H1 (cell line): Measurements from ENCODE around the gene RMND5A. TPM values are rescaled to one million over a fixed set of nuclear protein-coding genes. Genes with fewer than 3 reads are reported as not detected.

Experiments used
- CTCF ChIA-PET: fragments of 300-600 bp; sonication (Branson Sonifier 250); formaldehyde crosslinking; loops from one replicate; lab custom pipeline; 2021; ENCODE audit not compliant: partially characterized antibody; lab: Charles Lee
- POLR2A ChIA-PET: fragments of 300-600 bp; sonication (Branson Sonifier 250); formaldehyde crosslinking; loops from one replicate; lab custom pipeline; 2021; ENCODE audit warnings: inconsistent platforms; ENCODE audit not compliant: partially characterized antibody; lab: Charles Lee
- DNase-seq, 2 experiments: peaks; one replicate each; pipeline versions ENCODE4 v3.0.0 to v3.0.0-alpha.2; 2010 to 2022; ENCODE audit warnings: low spot score in 2 of 2, low read depth in 1 of 2, mixed read lengths in 1 of 2
- FAIRE-seq: peaks from 2 replicates; lab custom pipeline; 2011; peaks lifted over from hg19 to GRCh38; lab: Jason Lieb, UNC
- H2AFZ ChIP-seq: 2 replicates; pipeline ENCODE4 v1.8.1; 2012; ENCODE audit warnings: low read length, inconsistent platforms
- H2AK5ac ChIP-seq: 2 replicates; pipeline ENCODE4 v1.6.1; 2013; ENCODE audit warnings: low read depth, low read length
- H2BK120ac ChIP-seq: replicated peaks from 2 replicates; pipeline ENCODE3; 2013; ENCODE audit warnings: low read depth, low read length, inconsistent platforms
- H2BK12ac ChIP-seq: 2 replicates; pipeline ENCODE4 v1.6.1; 2013; ENCODE audit warnings: low read depth, low read length
- H2BK15ac ChIP-seq: 2 replicates; pipeline ENCODE4 v1.6.1; 2013; ENCODE audit warnings: low read length
- H2BK20ac ChIP-seq: 2 replicates; pipeline ENCODE4 v1.6.1; 2013; ENCODE audit warnings: low read length
- H2BK5ac ChIP-seq: 2 replicates; pipeline ENCODE4 v1.6.1; 2013; ENCODE audit warnings: low read depth, low read length
- H3K14ac ChIP-seq: 2 replicates; pipeline ENCODE4 v1.6.1; 2013; ENCODE audit warnings: inconsistent platforms; ENCODE audit not compliant: insufficient read length
- H3K18ac ChIP-seq: 2 replicates; pipeline ENCODE4 v1.6.1; 2013; ENCODE audit warnings: low read length; ENCODE audit errors: extremely low read depth
- H3K23ac ChIP-seq: 2 replicates; pipeline ENCODE4 v1.6.1; 2013; ENCODE audit warnings: inconsistent platforms; ENCODE audit not compliant: insufficient read length
- H3K23me2 ChIP-seq: 2 replicates; pipeline ENCODE4 v1.6.1; 2013; ENCODE audit warnings: low read depth, low read length
- H3K27ac ChIP-seq: 2 replicates; pipeline ENCODE4 v1.6.1; 2011; ENCODE audit warnings: low read depth, low read length, inconsistent platforms
- H3K27me3 ChIP-seq, 4 experiments: replicated peaks in 1 of 4; 1 replicate in 1 of 4; 2 replicates in 3 of 4; pipeline versions ENCODE4 v1.6.1 to v1.8.1; 2011 to 2013; ENCODE audit warnings: low read length in 3 of 4, mild to moderate bottlenecking in 3 of 4, inconsistent platforms in 2 of 4, mixed read lengths in 2 of 4, moderate library complexity in 1 of 4; ENCODE audit not compliant: control insufficient read depth in 3 of 4, insufficient read depth in 3 of 4; ENCODE audit errors: extremely low read depth in 1 of 4
- H3K36me3 ChIP-seq, 4 experiments: 2 replicates each; pipeline versions ENCODE4 v1.6.1 to v1.8.1; 2011 to 2013; ENCODE audit warnings: mild to moderate bottlenecking in 4 of 4, low read length in 3 of 4, moderate library complexity in 2 of 4, control low read depth in 1 of 4, inconsistent platforms in 1 of 4; ENCODE audit not compliant: insufficient read depth in 4 of 4, control insufficient read depth in 2 of 4
- H3K4ac ChIP-seq: replicated peaks from 2 replicates; pipeline ENCODE3; 2013; ENCODE audit warnings: low read length, low read depth, mixed read lengths, inconsistent platforms; ENCODE audit not compliant: insufficient read length
- H3K4me1 ChIP-seq, 4 experiments: replicated peaks in 1 of 4; 1 replicate in 1 of 4; 2 replicates in 3 of 4; pipeline versions ENCODE4 v1.6.1 to v1.8.1; 2011 to 2013; ENCODE audit warnings: low read length in 3 of 4, inconsistent platforms in 2 of 4, mixed read lengths in 1 of 4; ENCODE audit not compliant: insufficient read depth in 4 of 4, control insufficient read depth in 3 of 4
- H3K4me2 ChIP-seq, 2 experiments: 2 replicates each; pipeline versions ENCODE4 v1.6.1 to v1.8.1; 2011 to 2013; ENCODE audit warnings: low read depth in 2 of 2, low read length in 2 of 2, control low read depth in 1 of 2, inconsistent platforms in 1 of 2, mild to moderate bottlenecking in 1 of 2; ENCODE audit not compliant: insufficient read depth in 1 of 2
- H3K4me3 ChIP-seq, 4 experiments: fragments of 200-600, 300-600 bp in 1 of 4; sonication (generic), shearing (Covaris generic), sonication (Bioruptor Twin) in 1 of 4; 2 replicates each; pipeline versions ENCODE4 v1.5.1 to v1.8.1; 2011 to 2016; ENCODE audit warnings: low read length in 4 of 4, low read depth in 3 of 4, control low read depth in 2 of 4, inconsistent platforms in 2 of 4, mild to moderate bottlenecking in 2 of 4, mixed read lengths in 1 of 4, moderate library complexity in 1 of 4; ENCODE audit not compliant: insufficient read depth in 2 of 4; ENCODE audit errors: extremely low read depth in 1 of 4
- H3K56ac ChIP-seq: replicated peaks from 2 replicates; pipeline ENCODE3; 2013; ENCODE audit warnings: low read depth, mild to moderate bottlenecking, mixed read lengths, low read length, inconsistent platforms; ENCODE audit not compliant: insufficient read length
- H3K79me1 ChIP-seq: 2 replicates; pipeline ENCODE4 v1.6.1; 2013; ENCODE audit warnings: low read depth, low read length, control low read depth
- H3K79me2 ChIP-seq, 2 experiments: 2 replicates each; pipeline versions ENCODE4 v1.6.1 to v1.8.1; 2012 to 2013; ENCODE audit warnings: low read length in 2 of 2, mild to moderate bottlenecking in 2 of 2, inconsistent platforms in 1 of 2; ENCODE audit not compliant: insufficient read depth in 2 of 2, control insufficient read depth in 1 of 2
- H3K9ac ChIP-seq, 4 experiments: replicated peaks in 1 of 4; 1 replicate in 1 of 4; 2 replicates in 3 of 4; pipeline versions ENCODE4 v1.6.1 to v1.8.1; 2011 to 2013; ENCODE audit warnings: low read depth in 3 of 4, low read length in 3 of 4, control low read depth in 2 of 4, mild to moderate bottlenecking in 2 of 4, moderate library complexity in 2 of 4, inconsistent platforms in 1 of 4; ENCODE audit errors: extremely low read depth in 1 of 4
- H3K9me3 ChIP-seq, 2 experiments: 2 replicates each; pipeline versions ENCODE4 v1.6.1 to v1.8.1; 2012 to 2013; ENCODE audit warnings: mild to moderate bottlenecking in 2 of 2, moderate library complexity in 2 of 2, control low read depth in 1 of 2, inconsistent platforms in 1 of 2, low read depth in 1 of 2, low read length in 1 of 2, mixed read lengths in 1 of 2; ENCODE audit not compliant: insufficient read depth in 2 of 2
- H4K20me1 ChIP-seq, 2 experiments: replicated peaks in 1 of 2; 2 replicates each; pipeline versions ENCODE3 to v1.8.1; 2011 to 2013; ENCODE audit warnings: inconsistent platforms in 2 of 2, low read length in 2 of 2, mild to moderate bottlenecking in 1 of 2; ENCODE audit not compliant: insufficient read depth in 2 of 2, control insufficient read depth in 1 of 2
- H4K5ac ChIP-seq: 2 replicates; pipeline ENCODE4 v1.6.1; 2013; ENCODE audit warnings: low read length, low read depth, mixed read lengths, inconsistent platforms; ENCODE audit not compliant: insufficient read length
- H4K8ac ChIP-seq: 2 replicates; pipeline ENCODE4 v1.8.0; 2013; ENCODE audit warnings: mild to moderate bottlenecking, moderate library complexity, low read length, inconsistent platforms; ENCODE audit not compliant: insufficient read depth; ENCODE audit errors: extremely low read depth
- H4K91ac ChIP-seq: replicated peaks from 2 replicates; pipeline ENCODE3; 2013; ENCODE audit warnings: low read length, mixed read lengths, inconsistent platforms; ENCODE audit not compliant: insufficient read length
- TCF12 ChIP-seq: IDR thresholded peaks from 2 replicates; pipeline ENCODE4 v1.6.1; 2011; ENCODE audit warnings: low read depth, mild to moderate bottlenecking, low read length
- WGBS, 2 experiments: shearing (Covaris generic) in 1 of 2; methylation state at CpG; one replicate each; pipeline versions ENCODE4 v1.1.6 to v1.1.7; 2013 to 2015; ENCODE audit warnings: low lambda C conversion rate in 2 of 2, mixed read lengths in 2 of 2, inconsistent platforms in 1 of 2, low coverage in 1 of 2, missing lambda C conversion rate in 1 of 2; ENCODE audit not compliant: insufficient replicate concordance in 2 of 2, insufficient coverage in 1 of 2, insufficient read length in 1 of 2; ENCODE audit errors: extremely low coverage in 1 of 2, missing lambda C conversion rate in 1 of 2; 5-methylcytosine and 5-hydroxymethylcytosine counted together
- polyA plus RNA-seq, 7 experiments: library from polyadenylated mRNA; depleted of rRNA in 3 of 7; stranded (reverse) in 5 of 7; unstranded in 2 of 7; fragments of >200 nt in 5 of 7; fragments of 200-250 nt in 2 of 7; gene quantifications; 1 replicate in 5 of 7; 2 replicates in 1 of 7; 4 replicates in 1 of 7; pipeline versions ENCODE4 v1.2.1 to v1.2.3, GENCODE V29; 2011 to 2013; ENCODE audit warnings: missing spikeins in 2 of 7, mixed read lengths in 2 of 7
- total RNA-seq: library from RNA; stranded (reverse); fragmentation: NEBNext Ultra II Directional; extraction: Animal tissue kit (Norgen Biotek cat#: 25700); gene quantifications from 2 replicates; pipeline ENCODE4 v1.2.1, GENCODE V29; 2021

The RMND5A gene
- total and polyA plus RNA-seq, 2 of the 8 experiments (the other 6 are each of a cell fraction or from before 2014, with no cell fraction given) = 21.0 to 66.2 TPM

- no peak for TF ChIP-seq TCF12
- Histone ChIP-seq H2AFZ (no peak overlapping the region), H2AK5ac (no peak overlapping the region), H4K5ac (no peak overlapping the region), H3K9ac (no peak overlapping the region), H3K36me3 (peaks cover 0 to 8% (median 0%) of the 10 kb centered on the region in 4 experiments; a peak in 1 of 8 replicates), H2BK15ac (no peak overlapping the region), H3K4ac (no peak overlapping the region), H3K27ac (no peak overlapping the region), H4K8ac (no peak overlapping the region), H2BK120ac (no peak overlapping the region), H3K79me1 (no peaks in the 10 kb centered on the region), H4K91ac (no peak overlapping the region), H4K20me1 (peaks cover 0 to 7% of the 10 kb centered on the region in 2 experiments), H2BK5ac (no peak overlapping the region), H3K9me3 (no peaks in the 10 kb centered on the region; a peak in 1 of 4 replicates), H3K4me3 (no peak overlapping the region), H3K4me2 (no peak overlapping the region), H3K23me2 (peaks cover 11% of the 10 kb centered on the region), H3K14ac (no peak overlapping the region), H2BK12ac (no peak overlapping the region), H3K4me1 (peaks cover 0 to 9% (median under 1%) of the 10 kb centered on the region in 4 experiments; a peak in 4 of 7 replicates), H2BK20ac (no peak overlapping the region), H3K79me2 (no peaks in the 10 kb centered on the region), H3K56ac (no peak overlapping the region), H3K23ac (no peak overlapping the region), H3K27me3 (peaks cover 28 to 40% (median 37%) of the 10 kb centered on the region in 4 experiments), H3K18ac (no peak overlapping the region)
- CTCF ChIA-PET = interaction anchor here (0.8 to 1.4 kb wide), 3 partner anchors 11 to 21 kb away, joined by 3 to 4 read pairs (median 3); no protein-coding TSS in a partner anchor
- DNase-seq (no peak), FAIRE-seq (no peak)
- POLR2A ChIA-PET = interaction anchor here (0.6 to 1.0 kb wide), 2 partner anchors 16 to 616 kb away, joined by 3 read pairs; no protein-coding TSS in a partner anchor
- WGBS, 2 experiments = 83% methylated on average over 10 of the region's 10 CpGs; no CpG with 5 or more reads in 1 of the 2 experiments
Measured at GRCh38 chr2:86786001-86786536, 66.0 kb downstream of the RMND5A start.
